OCI-LY1 (cell line): ENCODE results near the gene AMER2.

ENCODE experiments used
- CTCF ChIP-seq: fragments of 200-600 bp; sonication (generic), shearing (Covaris generic); IDR thresholded peaks from 2 replicates; pipeline ENCODE4 v1.5.1; 2017; ENCODE audit warnings: mild to moderate bottlenecking, antibody characterized with exemption, low read length, moderate library complexity, mixed read lengths
- EZH2 ChIP-seq: fragments of 200-600 bp; sonication (generic), shearing (Covaris generic); IDR thresholded peaks from 2 replicates; pipeline ENCODE4 v1.8.0; 2017; ENCODE audit warnings: borderline replicate concordance, mixed run types, mild to moderate bottlenecking, antibody characterized with exemption, low read length, moderate library complexity, mixed read lengths

- no peak for TF ChIP-seq CTCF
- no peak for TF ChIP-seq EZH2
These were observed 31.0 kb downstream of the AMER2 start for GRCh38 chr13:25141042-25141441.
